ENCODE measurements around the gene SIGLEC9.

Gene SIGLEC9

GRCh38 chr19:51147663-51148062 is 23.0 kb downstream of the SIGLEC9 start:
- no peak for DNase-seq

GRCh38 chr19:51148580-51148979 is 23.9 kb downstream of the SIGLEC9 start:
- DNase-seq = no peak

GRCh38 chr19:51150627-51151026 is 25.9 kb downstream of the SIGLEC9 start:
- no peak for DNase-seq

- DNase-seq = no peak
These were observed 32.0 kb downstream of the SIGLEC9 start for GRCh38 chr19:51156710-51157109.

- no peak for DNase-seq
These were observed 32.6 kb downstream of the SIGLEC9 start for GRCh38 chr19:51157265-51157664.

- DNase-seq = peak; percentile 42
These were observed 33.9 kb downstream of the SIGLEC9 start for GRCh38 chr19:51158474-51159129.

- DNase-seq = no peak
These were observed 35.0 kb downstream of the SIGLEC9 start for GRCh38 chr19:51159656-51160055.

GRCh38 chr19:51161266-51161665 is 36.6 kb downstream of the SIGLEC9 start:
- no peak for DNase-seq

- DNase-seq = no peak
These were observed 37.3 kb downstream of the SIGLEC9 start for GRCh38 chr19:51161867-51162496.

GRCh38 chr19:51163257-51163656 is 38.6 kb downstream of the SIGLEC9 start:
- no peak for DNase-seq

GRCh38 chr19:51164215-51164614 is 39.5 kb downstream of the SIGLEC9 start:
- DNase-seq = no peak

- no peak for DNase-seq
These were observed 42.3 kb downstream of the SIGLEC9 start for GRCh38 chr19:51166846-51167490.

- DNase-seq = no peak
These were observed 44.0 kb downstream of the SIGLEC9 start for GRCh38 chr19:51168564-51169282.

- peak; percentile 65 for DNase-seq
These were observed 44.7 kb downstream of the SIGLEC9 start for GRCh38 chr19:51169283-51169918.

GRCh38 chr19:51172223-51172622 is 47.5 kb downstream of the SIGLEC9 start:
- no peak for DNase-seq

GRCh38 chr19:51173681-51174080 is 49.0 kb downstream of the SIGLEC9 start:
- no peak for DNase-seq

- no peak for DNase-seq
These were observed 54.5 kb downstream of the SIGLEC9 start for GRCh38 chr19:51179256-51179655.

Measured in EL (cell line).